GM12874 (cell line): Measurements from ENCODE around the gene CEP164.

ENCODE experiments used
- CTCF ChIP-seq: IDR thresholded peaks from 2 replicates; pipeline ENCODE4 v1.5.1; 2011; ENCODE audit warnings: low read depth, mild to moderate bottlenecking, control low read depth, low read length, moderate library complexity; ENCODE audit not compliant: insufficient read depth

The CEP164 gene

GRCh38 chr11:117380676-117381075 lies 53.0 kb downstream of the CEP164 start:
- no peak for TF ChIP-seq CTCF

- no peak for TF ChIP-seq CTCF
Observed at GRCh38 chr11:117381481-117382387, 54.1 kb downstream of the CEP164 start.

- TF ChIP-seq CTCF, result no peak
Observed at GRCh38 chr11:117382746-117383145, 55.1 kb downstream of the CEP164 start.

GRCh38 chr11:117384045-117384444 lies 56.4 kb downstream of the CEP164 start:
- TF ChIP-seq CTCF, result no peak

GRCh38 chr11:117385471-117385870 lies 57.8 kb downstream of the CEP164 start:
- no peak for TF ChIP-seq CTCF

- no peak for TF ChIP-seq CTCF
Observed at GRCh38 chr11:117385906-117386305, 58.3 kb downstream of the CEP164 start.

- TF ChIP-seq CTCF, result no peak
Observed at GRCh38 chr11:117387992-117388755, 60.5 kb downstream of the CEP164 start.
